Measurements from ENCODE around the gene INPPL1.
"Not testable (repeated sequence)": the region's sequence is repeated elsewhere in the genome, so short reads cannot be mapped to it uniquely, and the experiment has no call there.

Gene INPPL1

DNA sequence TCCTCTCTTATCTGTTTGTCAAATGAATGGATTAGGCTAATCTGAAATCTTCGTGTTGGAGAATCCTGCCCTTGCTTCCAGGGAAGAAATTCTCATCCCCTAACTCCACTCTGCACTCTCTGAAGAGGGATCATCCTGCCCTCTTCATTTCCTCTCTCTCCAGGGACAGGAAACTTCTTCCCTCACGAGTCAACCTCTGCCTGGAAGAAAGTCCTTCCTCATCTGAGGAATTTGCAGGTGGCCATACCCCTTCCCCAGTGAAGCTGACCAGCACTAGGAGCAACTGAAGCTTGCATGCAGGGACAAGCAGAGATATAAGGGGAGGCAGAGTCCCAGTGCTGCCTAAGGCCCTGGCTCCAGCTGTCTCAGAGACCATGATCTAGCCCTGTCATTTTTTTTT is 23.0 kb downstream of the INPPL1 start:
- DNase-seq = no peak

GRCh38 chr11:72249961-72250360 is 25.4 kb downstream of the INPPL1 start:
- DNase-seq = no peak

- DNase-seq = no peak
Measured at GRCh38 chr11:72250661-72251464, 26.3 kb downstream of the INPPL1 start.

- DNase-seq = no peak
Measured at GRCh38 chr11:72251614-72252013, 27.0 kb downstream of the INPPL1 start.

DNA sequence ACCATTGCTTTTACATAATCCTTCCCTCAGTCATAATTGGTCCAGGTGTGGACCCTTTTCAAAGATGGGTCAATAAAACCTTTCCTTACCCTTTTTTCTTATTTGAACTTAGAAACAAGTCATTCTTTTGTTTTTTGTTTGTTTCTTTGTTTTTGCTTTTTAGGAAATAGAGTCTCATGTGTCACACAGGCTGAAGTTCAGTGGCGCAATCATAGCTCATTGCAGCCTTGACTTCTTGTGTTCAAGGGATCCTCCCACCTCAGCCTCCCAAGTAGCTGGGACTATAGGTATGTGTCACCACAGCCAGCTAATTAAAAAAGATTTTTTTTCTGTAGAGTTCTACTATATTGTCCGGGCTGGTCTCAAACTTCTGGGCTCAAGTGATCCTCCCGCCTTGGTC is 28.8 kb downstream of the INPPL1 start:
- DNase-seq = no peak

DNA sequence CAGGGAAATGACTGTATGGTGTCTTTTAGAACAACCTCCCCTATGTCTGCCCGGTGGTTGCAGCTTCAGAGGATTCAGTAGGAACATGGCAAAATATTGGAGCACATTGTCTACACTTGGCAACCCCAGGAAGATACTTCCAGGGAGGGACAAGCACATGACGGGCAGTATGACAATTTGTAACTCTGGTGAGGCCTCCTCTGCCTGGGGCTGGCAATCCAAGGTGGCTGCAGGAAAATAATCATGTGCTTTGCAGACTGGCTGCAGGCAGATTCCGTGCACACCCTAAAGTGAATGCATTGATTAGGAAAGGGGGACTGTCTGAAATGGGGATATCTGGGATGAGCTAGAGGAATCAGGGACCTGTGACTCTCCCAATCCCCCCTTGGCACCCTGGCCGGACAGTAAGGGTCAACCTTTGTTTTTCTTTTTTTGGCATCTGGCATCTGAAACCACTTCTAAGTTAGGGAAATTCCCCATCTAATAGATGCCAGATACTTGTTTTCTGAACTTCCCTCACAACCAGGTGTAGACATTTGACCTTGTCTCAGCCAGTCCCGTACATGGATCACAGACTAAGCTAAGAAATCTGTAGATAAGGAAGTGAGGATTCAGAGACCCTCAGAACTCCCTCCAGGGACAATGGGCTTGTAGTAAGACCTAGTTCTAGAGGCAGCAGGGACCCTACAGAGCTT is 29.9 kb downstream of the INPPL1 start:
- DNase-seq = no peak

DNA sequence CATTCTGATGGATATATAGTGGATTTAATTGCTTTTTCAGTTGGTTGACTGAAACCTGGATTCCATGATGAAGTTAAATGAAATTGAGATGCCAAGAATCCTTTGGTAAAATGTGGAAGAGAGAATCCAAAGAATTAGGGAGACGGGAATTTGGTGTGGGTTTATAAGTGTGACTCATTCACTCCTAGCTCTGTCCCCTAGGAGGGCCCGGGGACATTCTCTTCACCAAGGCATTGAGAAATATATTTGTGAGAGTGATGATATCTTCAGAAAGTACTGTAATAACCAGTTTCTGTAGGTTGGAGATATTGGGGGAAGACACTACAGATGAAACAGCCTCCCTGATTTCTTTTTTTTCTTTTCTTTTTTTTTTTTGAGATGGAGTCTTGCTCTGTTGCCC is 33.0 kb downstream of the INPPL1 start:
- DNase-seq = no peak

- no peak for DNase-seq
Measured at GRCh38 chr11:72259490-72259889, 34.9 kb downstream of the INPPL1 start.

DNA sequence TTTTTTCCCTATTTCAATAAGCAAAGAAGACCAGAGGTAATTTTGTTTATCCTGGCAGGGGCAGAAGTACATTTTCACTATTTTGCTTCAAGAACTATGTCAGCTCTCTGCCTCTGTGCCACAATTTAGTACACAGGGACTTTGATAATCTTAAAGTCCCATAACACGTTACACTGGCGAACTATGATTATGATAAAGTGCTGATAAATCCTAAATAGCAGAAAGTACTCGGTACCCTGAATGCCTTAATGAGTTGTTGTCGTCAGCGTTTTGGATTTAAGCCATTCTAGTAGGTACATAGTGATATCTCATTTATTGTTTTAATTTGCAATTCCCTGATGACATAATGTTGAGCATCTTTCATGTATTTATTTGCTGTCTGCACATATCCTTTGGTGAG is 36.0 kb downstream of the INPPL1 start:
- DNase-seq = no peak

- DNase-seq = no peak
Measured at GRCh38 chr11:72263361-72263760, 38.8 kb downstream of the INPPL1 start.

DNA sequence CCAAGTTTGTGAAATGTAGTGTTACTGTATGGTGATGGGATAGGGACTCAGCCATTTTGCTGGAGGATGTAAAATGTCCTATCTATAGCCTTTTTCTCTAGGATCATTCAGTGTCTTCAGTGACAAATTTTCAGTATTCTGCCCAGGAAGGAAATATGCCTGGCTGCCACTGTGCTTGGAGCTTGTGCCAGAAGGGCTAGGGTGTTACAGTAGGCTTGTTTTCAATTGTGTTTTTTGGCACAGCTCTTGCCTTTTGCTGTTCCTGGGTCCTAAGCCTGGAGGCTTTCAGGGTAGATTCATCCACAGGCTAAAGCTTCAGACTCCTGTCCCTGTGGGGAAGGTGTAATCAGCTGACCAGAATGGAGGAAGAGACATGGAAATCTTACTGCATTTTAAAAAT is 41.4 kb downstream of the INPPL1 start:
- DNase-seq = no peak

- DNase-seq = not testable (repeated sequence)
Measured at GRCh38 chr11:72266960-72267359, 42.4 kb downstream of the INPPL1 start.

DNA sequence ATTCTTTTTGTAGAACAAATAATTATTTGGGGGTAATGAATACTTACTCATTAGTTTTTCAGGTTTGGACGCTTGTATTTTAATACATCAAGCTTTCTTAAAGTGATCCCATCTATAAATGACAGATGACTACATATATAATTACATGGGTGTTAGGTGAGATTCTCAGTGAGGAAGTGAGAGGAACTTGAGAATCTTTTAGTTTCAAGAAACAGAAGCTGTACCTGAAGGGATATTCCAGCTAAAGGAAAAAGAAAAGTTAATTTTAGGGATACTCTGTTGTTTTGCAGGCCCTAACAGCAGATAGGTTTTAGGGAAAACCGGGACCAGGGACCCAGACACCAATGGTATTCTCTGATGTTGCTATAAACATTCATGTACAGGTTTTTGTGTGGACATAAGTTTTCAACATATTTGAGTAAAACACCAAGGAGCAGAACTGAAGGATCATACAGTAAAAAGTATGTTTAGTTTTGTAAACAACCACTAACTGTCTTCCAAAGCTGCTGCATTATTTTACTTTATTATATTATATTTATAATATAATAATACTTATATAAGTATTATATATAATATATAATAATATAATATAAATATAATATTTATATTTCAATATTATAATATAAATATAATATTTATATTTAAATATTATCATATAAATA is 43.5 kb downstream of the INPPL1 start:
- no peak for DNase-seq

DNA sequence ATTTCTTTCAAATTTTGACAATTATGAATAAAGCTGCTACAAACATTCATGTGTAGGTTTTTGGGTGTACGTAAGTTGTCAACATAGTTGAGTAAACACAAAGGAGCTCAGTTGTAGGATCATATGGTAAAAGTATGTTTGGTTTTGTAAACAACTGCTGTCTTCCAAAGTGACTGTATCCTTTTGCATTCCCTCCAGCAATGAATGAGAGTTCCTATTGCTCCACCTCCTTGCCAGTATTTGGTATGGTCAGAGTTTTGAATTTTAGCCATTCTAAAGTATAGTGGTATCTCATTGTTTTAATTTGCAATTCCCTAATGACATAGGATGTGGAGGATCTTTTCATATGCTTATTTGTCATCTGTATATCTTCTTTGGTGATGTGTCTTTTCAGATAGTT is 47.4 kb downstream of the INPPL1 start:
- DNase-seq = no peak

GRCh38 chr11:72274435-72274834 is 49.9 kb downstream of the INPPL1 start:
- no peak for DNase-seq

- DNase-seq = peak; percentile 11
Measured at GRCh38 chr11:72278905-72279304, 54.3 kb downstream of the INPPL1 start.

- no peak for DNase-seq
Measured at GRCh38 chr11:72280037-72280436, 55.5 kb downstream of the INPPL1 start.

DNA sequence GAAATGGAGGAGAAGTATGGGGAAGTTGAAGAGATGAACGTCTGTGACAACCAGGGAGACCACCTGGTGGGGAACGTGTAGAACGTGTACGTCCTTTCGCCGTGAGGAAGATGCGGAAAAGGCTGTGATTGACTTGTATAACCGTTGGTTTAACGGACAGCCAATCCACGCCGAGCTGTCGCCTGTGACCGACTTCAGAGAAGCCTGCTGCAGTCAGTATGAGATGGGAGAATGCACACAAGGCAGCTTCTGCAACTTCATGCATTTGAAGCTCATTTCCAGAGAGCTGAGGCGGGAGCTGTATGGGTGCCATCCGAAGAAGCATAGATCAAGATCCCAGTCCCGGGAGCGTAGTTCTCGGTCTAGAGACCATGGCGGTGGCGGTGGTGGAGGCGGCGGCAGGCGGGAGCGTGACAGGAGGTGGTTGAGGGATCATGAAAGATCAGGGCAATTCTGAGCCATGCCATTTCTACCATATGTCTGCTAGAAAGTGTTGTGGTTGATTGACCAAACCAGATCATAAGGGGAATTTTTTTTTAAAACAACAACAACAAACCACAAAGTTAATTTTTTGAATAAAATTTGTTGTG is 56.3 kb downstream of the INPPL1 start:
- DNase-seq = no peak

DNA sequence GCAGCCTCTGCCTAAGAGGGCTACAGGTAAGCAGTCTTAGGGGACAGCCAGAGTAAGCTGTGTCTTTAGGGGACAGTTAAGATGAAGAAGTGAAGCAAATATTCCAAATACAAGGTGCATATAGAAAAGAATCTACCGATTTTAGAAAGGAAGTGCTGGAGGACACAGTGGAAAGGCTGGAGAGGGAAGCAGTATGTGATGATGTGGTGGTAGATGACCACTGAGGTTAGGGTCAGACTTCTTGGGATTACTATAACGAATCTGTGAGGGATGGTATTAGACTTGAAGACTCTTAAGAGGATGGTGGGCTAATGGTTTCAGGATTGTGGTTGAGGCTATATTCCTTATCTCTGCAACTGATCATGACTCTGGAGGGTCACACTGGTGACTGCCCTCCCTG is 59.4 kb downstream of the INPPL1 start:
- no peak for DNase-seq

GRCh38 chr11:72287293-72287692 is 62.7 kb downstream of the INPPL1 start:
- DNase-seq = no peak

Data from amniotic stem cell (primary cell).